HG02623 (cell line): ENCODE measurements around the gene HOXB7.

Source experiments
- ATAC-seq: cut with Tn5 transposase; IDR thresholded peaks from one replicate; pipeline ENCODE4 v1.9.1; 2021; ENCODE audit warnings: moderate library complexity; ENCODE audit not compliant: unreplicated experiment

The HOXB7 gene

GRCh38 chr17:48624118-48624517 is 13.3 kb upstream of the HOXB7 start:
- no peak for ATAC-seq

DNA sequence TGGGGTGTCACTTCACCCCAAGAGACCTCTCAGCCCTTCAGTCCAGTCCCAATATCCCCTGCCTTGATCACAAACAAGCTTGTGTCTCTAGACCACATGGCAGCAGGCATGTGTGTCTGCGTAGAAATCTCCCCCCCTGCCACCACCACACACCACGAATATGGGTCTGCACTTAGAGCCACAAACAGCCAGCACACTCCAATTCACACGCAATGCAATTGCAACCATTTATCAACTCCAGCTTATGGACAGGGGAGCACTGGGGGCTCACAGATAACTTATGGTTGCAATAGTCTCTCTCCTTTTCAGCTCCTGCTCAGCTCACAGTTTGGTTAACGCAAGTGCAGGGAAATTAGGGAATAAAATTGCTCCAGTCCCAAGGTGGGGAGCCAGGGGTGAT is 12.8 kb upstream of the HOXB7 start:
- ATAC-seq: no peak

DNA sequence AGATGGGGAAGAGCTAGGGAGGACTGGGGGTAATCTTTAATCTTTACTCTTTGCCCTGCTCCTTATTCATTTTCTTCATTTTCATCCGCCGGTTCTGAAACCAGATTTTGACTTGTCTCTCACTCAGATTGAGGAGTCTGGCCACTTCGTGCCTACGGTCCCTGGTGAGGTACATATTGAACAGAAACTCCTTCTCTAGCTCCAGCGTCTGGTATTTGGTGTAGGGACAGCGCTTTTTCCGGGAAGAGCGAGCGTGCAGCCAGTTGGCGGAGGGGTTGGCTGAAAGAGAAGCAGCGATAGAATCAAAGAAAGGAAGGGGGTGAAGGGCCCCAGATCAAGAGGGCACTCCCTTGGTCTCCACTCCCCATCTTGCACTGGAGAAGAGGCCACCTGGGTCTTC is 12.0 kb upstream of the HOXB7 start:
- ATAC-seq: no peak

DNA sequence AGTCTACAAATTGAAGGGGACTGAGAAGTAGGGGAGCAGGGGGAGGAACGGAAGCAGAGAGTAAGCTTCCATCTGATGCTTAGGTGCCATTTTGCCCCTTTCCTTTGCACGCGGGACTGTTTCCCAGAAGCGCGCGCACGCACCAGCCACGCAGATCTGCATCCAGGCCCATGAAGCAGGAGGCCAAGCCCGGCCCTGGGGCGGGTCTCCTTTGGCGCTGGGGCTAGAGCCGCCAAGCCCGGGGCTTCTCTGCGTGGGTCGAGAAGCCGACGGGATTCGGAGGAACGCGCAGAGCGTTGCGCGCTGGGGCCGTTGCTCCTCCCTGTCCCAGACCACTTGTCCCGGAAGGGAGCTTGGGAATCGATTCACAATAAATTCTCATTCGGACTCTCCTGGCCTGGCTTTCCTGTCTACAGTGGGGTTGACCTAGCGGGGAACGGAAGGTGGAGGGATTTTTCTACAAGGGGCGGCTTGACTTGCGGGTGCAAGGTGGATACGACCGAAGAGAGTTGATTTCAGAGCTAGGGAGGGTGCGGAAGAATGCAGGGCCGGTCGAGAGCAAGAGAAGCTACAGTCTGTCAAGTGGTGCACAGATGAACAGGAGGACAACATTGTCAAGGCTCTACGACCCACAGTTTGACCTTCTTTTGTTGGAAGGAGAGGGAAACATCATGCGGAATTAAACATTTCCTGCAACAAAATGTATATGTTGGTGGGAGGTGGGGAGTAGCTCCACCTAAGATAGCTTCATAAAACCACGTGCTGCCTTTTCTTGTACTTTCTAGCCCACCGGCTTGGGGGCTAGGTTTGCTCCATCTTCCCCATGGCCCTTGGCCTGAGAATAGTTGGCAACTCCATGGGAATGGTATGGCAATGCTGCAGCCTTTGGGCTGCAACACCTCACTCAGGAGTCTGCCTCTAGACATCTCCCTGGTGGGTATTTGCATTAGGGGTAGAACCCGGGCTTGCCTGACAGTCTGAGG is 10.9 kb upstream of the HOXB7 start:
- ATAC-seq: no peak

- no peak for ATAC-seq
These were observed 9.8 kb upstream of the HOXB7 start for GRCh38 chr17:48620461-48621139.

DNA sequence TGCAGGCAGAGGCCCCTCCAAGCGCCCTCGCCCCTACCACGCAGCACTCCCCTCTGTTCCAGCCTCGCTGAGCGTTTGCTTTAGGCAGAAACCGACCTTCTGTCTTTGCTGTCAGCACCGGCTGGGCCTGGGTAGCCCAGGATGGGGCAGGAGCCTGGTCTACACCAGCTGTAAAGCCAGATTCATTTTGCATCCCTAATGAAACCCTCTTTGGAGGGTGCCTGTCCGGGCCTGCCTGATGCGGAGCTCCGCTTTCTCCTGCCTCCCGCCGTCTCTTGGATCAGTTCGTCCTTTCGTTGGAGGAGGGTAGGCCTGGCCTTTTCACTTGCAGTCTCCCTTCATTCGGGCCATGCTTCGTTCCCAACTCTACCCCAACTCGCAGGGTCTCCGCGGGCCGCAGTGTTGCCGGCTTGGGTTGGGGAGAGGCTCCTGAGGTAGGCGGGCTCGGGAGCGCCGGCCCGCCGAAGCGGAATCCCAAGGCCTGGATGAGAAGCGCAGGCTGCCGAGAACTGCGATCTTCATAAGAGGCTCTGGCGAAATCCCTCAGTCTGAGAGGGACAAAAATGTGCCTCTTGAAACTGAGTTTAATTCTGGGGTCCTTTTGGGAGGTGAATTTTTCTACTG is 9.1 kb upstream of the HOXB7 start:
- no peak for ATAC-seq

DNA sequence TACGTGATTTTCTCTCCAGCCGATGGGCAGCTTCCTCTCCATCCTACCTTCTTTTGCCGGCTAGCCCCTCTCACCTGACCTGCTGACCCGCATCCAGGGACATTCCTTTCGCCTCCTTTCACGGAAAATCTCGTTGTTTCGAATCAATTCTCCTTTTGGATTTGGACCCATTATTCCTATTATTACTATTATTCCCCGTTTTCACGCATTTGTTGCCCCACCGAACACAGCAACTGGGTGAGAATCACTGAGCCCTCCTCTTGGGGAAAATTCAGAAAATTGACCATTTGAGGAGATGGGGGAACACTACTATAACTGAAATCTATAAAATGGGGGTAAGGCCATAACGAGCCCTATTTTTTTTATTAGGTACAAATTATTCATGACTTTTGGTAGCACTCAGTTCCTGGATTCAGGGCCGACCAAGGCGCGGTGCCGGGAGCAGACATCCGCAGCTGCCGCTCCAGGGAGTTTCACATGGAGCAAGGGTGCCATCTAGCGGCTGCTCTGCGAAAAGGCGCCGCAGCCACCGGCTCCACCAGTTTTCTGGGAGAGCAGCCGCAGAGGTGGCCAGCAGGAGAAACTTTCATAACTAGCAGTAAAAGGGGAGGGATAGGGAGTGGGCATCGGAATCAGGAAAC is 7.6 kb upstream of the HOXB7 start:
- no peak for ATAC-seq

- no peak for ATAC-seq
These were observed 6.8 kb upstream of the HOXB7 start for GRCh38 chr17:48617471-48618255.

DNA sequence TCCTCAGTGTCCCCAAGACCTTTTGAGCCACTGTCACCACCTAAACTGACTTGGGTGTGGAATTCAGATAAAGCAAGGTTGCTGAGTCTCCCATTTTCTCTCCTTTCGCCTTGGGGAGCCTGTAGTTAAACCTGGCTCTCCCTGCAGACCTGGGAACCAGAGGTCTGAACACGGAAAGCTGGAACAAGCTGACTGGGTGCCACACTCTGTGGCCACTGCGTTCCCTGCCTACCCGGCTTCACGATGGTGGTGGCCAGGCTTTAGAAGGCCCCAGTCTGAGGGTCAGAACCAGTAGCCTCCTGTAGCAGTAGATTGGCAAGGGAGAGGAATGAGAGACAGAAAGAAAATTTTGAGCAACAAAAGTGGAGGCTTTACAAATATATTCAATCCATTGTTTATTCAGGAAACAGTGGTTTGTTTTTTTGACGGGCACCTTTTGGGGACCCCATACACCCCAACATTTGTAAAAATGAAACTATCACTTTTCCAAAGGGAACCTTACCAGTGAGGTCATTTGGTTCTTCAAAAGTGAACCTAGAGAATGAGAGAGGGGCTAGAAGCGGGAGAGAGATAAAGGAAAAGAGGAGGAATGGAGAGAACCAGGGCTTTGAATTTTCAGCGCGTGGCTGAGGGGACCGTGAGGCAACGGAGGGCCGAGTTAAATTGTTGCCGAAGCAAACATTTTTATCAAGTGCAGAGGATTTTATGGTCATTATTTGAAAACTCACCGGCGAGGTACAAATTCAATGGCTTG is 6.1 kb upstream of the HOXB7 start:
- ATAC-seq: no peak

DNA sequence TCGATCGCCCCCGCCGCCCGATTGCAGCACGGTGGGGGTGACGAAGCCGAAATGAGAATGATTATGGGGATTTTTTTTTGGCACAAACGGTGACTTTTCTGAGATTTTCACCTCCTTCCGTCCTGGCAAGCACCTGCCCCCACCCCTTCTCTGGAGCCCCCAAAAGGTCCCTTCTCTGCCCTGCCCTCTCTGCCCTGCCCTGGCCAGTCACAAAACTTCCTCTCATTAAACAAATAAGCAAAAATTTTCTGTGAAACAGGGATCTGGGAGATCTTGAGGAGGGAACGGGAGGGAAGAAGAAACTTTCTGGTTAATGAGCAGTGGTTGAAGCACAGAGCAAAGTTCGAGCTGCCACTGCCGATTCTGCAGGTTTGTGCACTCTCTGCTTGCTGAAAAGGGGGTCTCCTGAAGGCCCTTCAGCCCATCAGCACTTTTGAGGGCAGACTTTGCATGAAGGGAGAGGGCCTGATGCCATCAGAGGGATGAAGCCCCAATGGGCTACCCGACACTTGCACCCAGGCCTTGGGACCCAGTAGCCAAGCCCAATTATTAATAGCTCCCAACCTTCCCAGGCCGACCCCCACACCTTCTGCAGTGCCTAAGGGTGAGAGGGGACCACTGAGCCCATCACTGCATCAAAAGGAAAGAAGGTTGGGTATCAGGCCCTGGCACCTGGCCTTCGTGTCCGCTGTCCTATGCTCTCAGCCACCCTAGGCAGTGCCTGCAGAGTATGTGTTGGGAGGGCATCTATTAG is 5.3 kb upstream of the HOXB7 start:
- ATAC-seq: no peak

DNA sequence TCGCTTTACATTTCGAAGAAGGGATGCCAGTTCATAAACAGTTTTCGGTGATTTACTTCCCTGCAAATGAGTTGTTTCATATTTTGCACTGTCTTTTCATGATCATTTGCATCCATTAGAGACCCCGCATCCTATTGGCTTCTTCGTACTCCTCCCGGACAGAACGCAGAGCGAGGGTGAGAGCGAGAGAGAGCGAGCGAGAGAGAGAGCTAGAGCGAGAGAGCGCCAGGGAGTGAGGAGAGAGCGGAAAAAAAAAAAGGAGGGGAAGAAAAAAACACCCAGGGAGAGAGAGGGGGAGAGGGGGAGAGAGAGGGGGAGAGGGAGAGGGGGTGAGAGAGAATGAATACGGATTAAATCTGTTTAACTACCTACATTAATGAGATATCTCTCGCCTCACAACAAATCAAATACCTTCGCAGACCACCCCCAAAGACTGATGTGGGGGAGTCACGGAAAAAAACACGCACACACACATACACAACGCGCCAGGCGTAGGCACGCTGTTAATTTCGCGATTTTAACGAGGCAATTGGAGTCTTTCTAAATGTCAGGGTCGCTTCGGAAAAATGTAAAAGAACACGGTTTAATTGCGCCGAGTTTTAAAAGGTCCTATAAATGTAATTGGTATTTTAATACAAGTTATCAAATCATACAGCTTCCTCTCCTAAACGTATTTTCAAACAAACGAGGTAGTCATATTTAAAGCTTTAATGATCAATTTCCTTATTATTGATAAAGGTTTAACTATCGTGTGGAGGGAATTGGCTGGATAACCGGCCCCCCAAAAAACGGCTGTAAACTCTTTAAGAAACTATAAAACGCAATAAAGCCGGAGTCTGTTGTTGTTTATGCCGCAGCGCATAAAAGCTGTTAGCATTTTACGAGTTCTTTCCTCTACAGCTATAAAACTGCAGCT is 4.5 kb upstream of the HOXB7 start, which contains the start of gene HOXB8:
Gene HOXB8, minus strand, starts transcription at position 246 of the 916 bp plus-strand sequence. CDS start 588 bp downstream, outside the sequence.
- ATAC-seq: no peak

- ATAC-seq: no peak
These were observed 3.3 kb upstream of the HOXB7 start for GRCh38 chr17:48613862-48614694.

- no peak for ATAC-seq
These were observed 2.3 kb upstream of the HOXB7 start for GRCh38 chr17:48612854-48613691.

DNA sequence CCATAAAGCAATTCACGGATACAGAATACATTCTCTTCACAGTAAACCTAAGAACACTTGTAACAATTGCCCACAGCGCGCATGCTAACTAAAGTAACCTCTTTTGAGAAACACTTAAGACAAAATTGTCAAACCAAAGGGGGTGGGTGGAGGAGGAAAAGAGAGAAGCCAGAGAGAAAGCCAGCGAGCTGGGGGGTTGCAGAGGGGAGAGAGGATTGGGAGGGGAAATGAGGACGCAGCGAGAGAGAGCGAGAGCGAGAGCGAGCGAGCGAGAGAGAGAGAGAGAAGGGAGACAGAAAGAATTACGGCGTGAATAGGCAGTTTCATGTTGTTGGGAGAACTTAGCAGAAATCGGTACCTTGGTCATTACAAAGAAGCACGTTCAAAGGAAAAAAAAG is 1.6 kb upstream of the HOXB7 start:
- ATAC-seq: no peak

DNA sequence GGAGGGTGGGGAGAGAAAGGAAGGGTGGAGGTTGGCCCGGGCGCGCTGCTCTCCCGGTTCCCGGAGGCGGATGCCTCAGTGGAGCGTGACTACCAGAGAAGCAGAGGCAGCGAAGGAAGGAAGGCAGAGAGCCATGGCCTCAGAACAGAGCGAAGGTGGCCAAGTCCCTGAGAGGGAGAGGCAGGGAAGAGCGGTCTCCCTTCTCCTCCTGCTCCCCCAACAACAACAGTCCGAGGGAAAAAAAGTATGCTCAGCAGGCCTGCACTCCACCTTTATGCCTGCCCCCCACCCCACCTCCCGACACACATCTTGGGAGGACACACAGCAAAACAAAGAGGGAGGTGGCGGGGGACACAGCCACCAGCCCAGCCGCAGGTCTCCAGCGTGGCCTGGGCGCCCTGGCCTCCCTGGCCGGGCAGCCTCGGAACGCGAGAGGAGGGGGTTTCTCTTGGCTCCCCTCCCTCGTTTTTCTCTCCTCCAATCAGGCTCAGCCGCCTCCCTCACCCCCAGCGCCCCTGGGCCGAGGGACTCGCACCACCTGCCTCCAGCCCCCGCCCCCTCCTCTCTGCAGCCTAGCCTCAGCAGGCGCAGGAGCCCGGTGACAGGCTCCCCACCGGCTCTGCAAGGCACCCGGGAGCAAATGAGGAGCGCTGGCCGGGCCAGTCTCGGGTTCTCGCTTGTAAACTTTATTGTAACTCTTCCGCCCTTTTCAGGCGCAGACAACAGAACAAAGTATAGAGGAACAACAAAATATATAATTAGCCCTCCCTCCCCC is 1.1 kb upstream of the HOXB7 start:
- ATAC-seq: no peak
